Sigmoid colon (tissue), 3 donors: ENCODE measurements around the gene GGA1.

Experiments
- CTCF ChIP-seq, 4 experiments: fragments of 450-650 bp in 3 of 4; fragments of 200-600 bp in 1 of 4; IDR thresholded peaks; one replicate each; pipeline ENCODE4 v1.5.1; 2016 to 2019; ENCODE audit warnings: antibody characterized with exemption in 4 of 4, mild to moderate bottlenecking in 3 of 4, moderate library complexity in 2 of 4
- POLR2A ChIP-seq, 2 donors: fragments of 450-650 bp; IDR thresholded peaks; one replicate each; pipeline ENCODE4 v1.6.1; 2016; ENCODE audit warnings: antibody characterized with exemption in 2 of 2, mild to moderate bottlenecking in 2 of 2, moderate library complexity in 2 of 2

- TF ChIP-seq CTCF (IDR thresholded peaks at IDR 0.05) (peak; percentile 80 to 92 (median 90)), POLR2A (IDR thresholded peaks at IDR 0.05) (no peak)
Observed at GRCh38 chr22:37681556-37682049, 73.0 kb downstream of the GGA1 start.
